Stimulated activated CD8-positive, alpha-beta memory T cell treated with anti-CD3 and anti-CD28 coated beads, Interleukin-2, amount 100 ng/mL, for 1 hour (primary cell): ENCODE measurements around the gene CALML3.
"Not testable (repeated sequence)": the region's sequence is repeated elsewhere in the genome, so short reads cannot be mapped to it uniquely, and the experiment has no call there.

ENCODE experiments used
- DNase-seq, 2 donors: peaks; one replicate each; pipeline ENCODE4 v3.0.0-alpha.2; 2020; ENCODE audit warnings: low read depth in 2 of 2

Gene CALML3

DNA sequence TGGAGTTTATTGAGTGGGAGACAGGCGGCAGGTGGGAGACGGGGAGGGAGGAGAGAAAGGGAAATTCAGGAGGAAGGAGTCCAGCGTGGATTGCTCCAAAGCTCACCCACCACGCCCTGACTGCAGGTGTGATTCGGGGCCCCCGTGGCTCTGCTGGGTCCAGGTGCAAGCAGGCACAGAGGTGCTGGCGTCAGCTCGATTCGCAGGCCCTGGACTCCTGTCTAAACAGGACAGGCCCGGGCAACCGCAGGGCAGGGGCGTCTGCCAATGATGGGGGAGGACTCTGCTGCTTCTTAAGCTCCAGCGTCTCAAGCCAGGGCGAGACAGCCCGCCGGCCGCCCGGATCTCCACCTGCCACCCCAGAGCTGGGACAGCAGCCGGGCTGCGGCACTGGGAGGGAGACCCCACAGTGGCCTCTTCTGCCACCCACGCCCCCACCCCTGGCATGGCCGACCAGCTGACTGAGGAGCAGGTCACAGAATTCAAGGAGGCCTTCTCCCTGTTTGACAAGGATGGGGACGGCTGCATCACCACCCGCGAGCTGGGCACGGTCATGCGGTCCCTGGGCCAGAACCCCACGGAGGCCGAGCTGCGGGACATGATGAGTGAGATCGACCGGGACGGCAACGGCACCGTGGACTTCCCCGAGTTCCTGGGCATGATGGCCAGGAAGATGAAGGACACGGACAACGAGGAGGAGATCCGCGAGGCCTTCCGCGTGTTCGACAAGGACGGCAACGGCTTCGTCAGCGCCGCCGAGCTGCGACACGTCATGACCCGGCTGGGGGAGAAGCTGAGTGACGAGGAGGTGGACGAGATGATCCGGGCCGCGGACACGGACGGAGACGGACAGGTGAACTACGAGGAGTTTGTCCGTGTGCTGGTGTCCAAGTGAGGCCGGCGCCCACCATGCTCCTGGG lies at the start of gene CALML3:
Gene CALML3 (plus strand): TSS at position 321 of the 920 bp plus-strand sequence. CDS start 125 bp downstream, at position 446.
- no peak for DNase-seq

DNA sequence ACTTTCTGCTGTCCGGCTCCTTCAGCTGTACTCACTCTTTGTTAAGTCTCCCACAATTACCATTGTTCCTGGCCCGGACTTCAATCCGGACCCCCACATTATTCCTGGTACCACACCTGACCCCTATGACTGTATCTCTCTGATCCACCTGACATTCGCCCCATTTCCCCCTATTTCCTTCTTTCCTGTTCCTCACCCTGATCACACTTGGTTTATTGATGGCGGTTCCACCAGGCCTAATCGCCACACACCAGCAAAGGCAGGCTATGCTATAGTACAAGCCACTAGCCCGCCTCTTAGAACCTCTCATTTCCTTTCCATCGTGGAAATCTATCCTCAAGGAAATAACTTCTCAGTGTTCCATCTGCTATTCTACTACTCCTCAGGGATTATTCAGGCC lies 49.7 kb upstream of the CALML3 start:
- not testable (repeated sequence) for DNase-seq

DNA sequence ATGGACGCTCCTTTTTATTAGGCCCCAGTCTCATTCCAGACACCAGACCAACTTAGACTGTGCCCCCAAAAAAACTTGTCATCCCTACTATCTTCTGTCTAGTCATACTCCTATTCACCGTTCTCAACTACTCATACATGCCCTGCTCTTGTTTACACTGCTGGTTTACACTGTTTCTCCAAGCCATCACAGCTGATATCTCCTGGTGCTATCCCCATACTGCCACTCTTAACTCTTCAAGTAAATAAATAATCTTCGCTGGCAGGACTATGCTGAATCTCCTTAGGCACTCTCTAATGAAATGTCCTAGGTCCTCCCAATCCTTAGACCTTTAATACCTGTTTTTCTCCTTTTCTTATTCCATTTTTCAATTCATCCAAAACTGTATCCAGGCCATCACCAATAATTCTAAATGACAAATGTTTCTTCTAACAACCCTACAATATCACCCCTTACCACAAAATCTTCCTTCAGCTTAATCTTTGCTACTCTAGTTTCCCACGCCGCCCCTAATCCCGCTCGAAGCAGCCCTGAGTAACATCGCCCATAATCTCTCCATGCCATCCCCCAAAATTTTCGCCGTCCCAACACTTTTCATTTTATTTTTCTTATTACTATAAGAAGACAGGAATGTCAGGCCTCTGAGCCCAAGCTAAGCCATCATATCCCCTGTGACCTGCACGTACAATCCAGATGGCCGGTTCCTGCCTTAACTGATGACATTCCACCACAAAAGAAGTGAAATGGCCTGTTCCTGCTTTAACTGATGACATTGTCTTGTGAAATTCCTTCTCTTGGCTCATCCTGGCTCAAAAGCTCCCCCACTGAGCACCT lies 48.6 kb upstream of the CALML3 start:
- not testable (repeated sequence) for DNase-seq

DNA sequence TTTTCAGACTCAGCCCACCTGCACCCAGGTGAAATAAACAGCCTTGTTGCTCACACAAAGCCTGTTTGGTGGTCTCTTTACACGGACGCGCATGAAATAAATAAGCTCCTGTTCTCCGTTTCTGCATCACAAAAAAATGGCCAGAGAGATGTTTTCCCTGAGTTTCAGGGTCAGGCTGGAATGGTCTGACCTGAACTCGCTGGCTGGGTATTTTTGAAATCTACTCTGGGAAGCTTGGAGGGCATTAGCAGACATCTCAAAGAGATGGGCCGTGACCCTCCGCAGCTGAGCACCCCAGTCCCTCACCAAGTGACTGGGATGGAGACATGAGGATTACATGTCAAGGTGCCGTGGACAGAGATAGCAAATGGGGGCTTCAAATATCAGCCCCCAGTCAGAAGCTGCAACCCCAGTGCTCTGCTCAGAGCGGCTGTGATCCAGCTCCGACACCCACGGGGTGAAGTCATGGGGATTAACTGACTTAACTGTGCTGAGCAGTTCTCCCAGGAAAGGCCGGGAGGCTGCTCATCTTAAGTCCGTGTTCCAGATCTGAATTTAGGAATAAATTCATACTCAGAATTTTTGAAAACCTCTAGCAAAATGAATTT lies 47.7 kb upstream of the CALML3 start:
- DNase-seq: no peak

DNA sequence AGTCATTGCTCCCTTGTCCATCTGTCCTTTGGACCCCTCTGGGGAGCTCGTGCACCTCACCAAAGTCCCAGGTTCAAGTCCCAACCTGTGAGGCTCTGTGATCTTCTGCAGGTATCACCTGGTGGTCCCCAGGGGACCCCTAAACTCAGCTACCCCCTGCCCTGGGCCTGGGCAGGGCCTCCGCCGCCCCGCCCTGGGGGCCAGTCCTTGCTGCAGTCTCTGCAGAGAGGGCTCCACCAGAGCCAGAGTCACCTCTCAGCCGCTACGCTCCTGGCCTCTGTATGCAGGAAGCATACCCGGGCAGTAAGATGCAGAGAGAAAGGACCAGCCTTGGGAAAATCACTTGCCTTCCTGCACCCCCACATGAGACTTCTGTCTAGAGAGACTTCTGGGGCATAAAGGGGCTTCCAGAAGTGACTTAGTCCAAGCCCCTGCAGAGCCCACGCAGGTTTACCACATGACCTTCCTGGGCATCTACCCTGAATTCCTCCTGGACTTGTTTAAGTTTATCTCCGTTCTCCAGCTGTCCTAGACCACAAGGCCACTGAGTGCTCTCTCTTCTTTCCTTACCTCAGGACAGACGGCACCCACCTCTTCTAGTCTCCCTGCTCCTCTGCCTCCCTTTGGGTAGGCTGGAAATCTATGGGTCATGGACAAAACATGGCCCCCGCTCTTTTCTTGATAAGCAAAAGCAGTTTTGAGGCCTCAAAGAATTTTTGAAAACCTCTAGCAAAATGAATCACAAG lies 46.6 kb upstream of the CALML3 start:
- no peak for DNase-seq

DNA sequence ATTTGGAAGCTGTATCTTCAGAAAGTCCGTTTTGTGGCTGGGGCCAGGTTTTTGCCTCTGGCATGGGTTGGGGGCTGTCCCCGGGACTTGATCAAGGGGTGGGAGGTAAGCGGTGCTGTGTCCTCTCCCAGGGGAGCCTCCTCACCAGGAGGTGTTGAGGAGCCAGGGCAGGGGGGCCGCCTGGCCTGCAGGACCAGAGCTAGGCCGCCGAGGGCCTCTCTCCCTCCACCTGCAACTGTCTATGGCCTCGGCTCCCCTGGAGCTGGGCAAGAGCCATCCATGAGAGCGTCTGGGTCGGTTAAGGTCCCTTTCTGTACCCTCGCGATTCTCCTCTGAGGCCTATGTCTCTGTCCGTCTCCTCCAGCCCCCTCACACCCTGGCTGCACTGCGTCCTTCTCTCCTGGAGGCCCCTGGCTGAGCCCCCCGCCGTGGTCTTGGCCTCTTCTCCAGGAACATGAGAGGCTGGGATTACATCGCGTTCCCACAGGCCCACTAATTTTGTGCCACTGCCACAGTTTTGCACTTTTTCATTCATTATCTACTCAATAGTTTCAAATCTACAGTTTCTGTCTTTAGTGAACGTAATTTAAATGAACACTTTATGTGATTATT lies 46.0 kb upstream of the CALML3 start:
- DNase-seq: no peak

DNA sequence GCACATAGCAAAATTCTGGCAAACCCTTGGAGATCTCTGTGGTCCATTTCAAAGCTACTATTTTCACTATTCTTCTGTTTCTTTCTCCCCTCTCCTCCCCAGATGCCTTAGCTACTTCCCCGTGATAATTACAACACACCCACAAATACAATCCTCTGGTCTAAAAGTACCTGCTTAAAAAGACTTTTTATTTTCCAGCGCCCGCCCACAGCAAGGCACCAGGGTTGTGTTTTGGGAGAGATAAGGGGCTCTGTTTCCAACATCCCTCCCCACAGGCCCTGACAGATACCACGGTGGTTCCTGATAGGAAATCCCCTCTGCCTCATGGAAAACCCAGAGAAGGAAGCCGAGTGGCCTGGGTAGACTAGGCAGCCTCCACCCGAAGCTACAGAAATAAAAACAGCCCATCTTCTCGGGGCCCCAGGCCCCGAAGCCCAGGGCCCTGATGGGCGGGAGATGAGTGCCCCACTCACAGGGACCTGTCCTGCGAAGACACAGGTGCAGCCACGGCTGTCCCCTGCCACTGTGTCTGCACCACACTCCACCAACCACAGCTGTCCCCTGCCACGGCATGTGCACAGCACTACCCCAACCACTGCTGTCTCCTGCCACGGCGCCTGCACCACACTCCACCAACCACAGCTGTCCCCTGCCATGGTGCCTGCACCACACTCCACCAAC lies 45.1 kb upstream of the CALML3 start:
- no peak for DNase-seq

DNA sequence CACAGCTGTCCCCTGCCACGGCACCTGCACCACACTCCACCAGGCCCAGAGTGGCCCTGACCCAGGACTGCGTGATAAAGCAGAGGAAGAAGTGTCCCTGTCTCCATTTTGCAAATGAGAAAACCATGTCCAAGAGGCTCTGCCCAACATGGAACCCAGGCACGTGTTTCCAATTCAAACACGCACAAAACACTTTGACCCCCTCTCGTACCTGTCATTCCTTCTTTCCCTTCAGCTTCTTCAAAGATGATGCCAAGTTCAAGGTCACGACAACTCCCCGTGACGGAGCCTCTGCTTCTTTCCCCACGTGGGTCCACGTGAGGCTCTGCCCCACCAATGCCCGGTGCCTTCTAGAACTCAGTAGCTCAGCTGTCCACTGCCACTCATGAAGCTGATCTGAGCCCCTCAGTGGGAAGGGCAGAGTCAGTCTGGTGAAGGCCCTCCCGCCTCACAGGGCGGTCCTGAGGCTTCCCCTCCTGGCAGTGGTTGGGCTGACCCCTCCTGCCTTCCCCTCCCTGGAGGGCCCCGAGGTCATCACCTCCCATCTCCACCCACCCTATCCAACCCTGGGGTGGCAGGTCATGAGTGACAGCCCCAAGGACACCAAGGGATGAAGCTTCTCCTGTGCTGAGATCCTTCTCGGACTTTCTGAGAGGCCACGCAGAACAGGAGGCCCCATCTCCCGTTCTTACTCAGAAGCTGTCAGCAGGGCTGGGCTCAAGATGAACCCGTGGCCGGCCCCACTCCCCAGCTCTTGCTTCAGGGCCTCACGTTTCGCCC lies 44.4 kb upstream of the CALML3 start:
- no peak for DNase-seq

DNA sequence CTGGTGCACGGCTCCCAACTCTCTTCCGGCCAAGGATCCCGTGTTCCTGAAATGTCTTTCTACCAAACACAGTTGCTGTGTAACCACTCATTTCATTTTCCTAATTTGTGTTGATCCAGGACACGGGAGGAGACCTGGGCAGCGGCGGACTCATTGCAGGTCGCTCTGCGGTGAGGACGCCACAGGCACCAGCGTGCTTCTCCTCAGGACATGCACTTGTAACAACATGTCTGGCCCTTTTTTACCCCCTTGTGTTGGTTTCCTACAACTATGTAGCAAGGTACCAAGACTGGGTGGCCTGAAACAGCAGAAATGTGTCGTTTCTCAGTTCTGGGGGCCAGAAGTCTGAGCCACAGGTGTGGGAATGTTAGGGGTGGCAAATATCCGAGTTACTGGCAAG lies 43.6 kb upstream of the CALML3 start:
- DNase-seq: no peak

DNA sequence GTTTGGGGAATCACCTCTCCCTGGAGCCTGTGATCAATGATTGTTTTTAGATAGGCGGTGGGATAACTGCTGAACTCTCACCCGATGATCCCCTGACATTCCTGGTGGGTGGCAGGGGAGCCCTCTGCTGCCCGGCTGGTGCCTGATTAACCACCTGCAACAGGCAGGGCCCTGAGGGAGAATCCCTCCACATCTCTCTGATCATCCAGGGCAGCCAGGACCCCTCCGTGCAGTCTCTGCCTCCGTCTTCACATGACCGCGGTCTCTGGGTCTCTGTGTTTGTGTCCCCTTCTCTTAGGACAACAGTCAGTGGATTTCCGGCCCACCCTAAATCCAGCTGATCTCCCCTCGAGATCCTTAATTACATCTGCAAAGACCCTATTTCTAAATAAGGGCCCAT lies 42.7 kb upstream of the CALML3 start:
- DNase-seq: no peak

DNA sequence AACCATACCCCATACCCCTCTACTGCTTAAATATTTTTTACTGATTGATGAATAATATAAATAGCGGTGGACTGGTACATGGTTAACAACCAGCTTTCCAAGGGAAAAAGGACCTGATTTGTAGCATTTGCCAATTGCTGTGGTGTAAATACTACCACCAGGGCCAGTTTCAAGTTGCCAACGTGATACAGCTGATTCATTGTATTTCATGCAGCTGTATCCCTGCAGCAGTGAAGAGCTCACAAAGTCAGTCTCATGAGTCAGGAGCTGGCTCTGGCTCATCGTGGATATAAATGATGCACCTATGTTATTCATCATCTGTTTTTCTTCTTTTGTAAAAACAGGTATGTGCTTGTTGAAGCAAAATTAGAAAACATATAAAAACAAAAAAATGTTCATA lies 40.6 kb upstream of the CALML3 start:
- DNase-seq: no peak

DNA sequence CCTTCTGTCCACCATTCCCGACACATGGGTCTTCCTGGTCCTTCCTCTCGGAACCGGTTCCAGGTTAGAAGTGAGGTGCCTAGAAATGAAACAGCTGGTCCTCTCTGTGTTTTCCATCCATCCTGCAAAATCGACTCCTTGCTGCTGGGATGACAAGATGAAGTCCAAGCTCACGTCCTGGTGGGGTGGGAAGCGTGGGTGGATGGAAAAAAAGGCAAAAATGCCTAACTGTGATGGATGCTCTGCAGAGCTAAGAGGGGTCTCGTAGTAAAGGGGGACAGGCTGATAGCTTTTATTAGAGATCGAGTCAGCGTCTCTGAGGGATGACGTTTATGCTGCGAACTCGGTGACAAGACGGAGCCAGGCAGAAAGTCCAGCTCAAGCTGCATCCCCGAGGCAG lies 39.5 kb upstream of the CALML3 start:
- DNase-seq: no peak

DNA sequence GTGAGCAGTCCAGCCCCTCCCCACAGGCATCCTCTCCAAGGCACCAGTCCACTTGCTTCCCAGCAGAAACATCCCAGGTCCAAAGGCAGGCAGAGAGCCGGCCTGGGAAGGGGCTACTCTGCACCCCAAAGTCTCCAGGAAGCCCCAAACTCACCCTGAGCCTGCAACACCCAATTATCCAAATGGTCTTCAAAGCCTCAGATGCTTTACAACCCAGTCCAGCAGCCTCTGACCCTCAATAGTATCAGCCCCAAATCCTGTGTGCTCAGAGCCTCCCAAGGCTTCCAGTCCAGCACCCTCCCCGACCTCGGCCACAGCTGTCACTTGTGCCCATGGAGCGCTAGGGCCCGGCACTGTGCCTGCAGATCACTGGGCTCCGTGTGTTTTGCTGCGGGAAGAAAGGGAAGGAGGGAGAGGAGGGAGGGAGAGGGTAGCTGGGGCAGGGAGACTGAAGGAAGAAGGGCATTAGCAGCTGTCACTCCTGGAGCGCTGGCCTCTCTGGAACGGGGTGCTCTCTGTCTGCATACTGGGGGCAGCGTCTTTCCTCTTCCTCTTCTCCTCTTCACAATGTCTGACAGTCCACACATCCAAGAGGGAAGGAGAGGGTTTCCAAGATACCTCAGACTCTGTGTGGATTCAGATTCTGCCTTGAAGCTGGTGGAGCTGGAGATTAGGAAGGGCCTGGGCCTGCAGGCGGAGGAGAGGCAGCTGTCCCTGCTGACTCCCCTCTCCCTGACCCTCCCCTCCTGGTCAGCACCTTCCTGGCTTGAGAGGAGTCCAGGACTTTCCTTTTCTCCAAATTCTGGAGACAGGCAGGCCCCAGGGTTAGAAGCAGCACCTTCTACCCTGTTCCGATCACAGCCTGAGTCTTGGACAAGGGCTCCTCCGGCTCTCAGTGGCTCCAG lies 38.6 kb upstream of the CALML3 start:
- no peak for DNase-seq

DNA sequence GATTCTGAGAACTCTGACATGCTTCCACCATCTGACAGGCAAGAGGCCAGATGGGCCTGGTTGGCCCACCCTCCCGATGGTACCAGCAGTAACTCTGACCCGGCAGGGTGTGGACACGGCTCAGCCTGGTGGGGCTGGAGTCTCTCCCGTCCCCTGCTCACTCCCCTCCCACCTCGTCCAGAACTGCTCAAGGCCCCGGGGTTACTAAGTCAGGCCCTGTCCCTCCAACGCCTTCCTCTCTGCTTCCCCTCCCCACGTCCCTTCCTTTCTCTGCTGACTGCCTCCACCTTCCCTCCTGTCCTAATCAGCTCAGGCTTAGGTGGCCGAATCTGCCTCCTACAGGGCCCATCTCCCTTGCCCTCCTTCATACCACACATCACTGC lies 37.9 kb upstream of the CALML3 start:
- no peak for DNase-seq

DNA sequence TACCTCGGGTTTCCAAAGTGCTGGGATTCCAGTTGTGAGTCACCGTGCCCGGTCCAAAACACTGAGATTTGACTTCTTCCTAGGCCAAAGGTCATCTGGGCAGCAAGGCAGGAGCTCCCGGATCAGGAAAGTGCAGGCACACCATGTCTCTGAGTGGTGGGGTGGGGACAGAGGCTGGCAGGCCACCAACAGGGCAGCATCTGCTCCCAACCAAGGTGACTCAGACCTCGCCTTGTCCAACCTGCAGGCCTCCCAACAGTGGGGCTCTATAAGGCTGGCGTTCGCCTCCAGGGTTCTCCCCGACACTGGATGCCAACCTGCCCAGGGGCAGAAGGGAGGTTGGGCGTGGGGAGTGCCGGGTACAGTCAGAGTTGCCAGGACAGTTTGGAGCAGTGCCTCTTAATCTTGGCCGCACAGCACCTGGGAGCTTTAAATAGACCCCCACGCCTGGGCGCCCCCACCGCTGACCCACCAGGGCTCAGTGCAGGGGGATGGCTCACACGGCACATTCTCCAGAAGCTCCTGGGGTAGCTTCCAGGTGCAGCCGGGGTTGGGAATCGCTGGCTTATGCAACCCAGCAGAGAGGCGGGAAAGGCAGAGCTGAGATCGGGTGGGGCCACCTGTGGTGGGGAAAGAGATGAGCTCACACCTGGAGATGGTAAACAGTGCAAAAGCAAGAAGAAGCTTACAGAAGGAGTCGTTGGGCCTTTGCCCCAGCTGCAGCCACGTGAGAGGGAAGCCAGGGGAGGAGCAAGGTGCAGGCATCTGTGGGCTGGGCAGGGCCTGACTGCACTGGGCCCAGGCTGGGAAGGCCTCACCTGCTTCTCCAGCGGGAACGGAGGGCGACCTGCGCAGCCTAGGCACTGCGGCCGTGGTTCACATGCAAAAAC lies 36.2 kb upstream of the CALML3 start:
- no peak for DNase-seq

DNA sequence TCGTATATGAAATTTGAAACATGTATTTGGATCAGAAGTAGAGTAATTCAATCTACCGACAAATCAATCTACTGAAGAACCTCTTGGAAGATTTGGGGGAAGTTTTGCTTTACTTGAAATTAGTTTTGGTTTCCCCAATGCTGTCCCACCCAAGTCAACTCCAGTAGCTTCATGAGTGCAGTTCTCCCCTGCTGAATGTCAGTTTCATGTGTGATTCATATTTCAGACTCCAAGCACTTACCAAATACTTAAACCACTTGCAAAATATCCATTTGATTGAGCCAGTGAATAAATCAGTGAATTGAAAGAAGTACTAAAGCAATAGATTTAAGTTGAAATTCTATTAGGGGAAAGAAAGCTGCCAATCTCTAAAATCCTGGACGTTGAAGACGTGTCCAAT lies 34.7 kb upstream of the CALML3 start:
- DNase-seq: no peak

DNA sequence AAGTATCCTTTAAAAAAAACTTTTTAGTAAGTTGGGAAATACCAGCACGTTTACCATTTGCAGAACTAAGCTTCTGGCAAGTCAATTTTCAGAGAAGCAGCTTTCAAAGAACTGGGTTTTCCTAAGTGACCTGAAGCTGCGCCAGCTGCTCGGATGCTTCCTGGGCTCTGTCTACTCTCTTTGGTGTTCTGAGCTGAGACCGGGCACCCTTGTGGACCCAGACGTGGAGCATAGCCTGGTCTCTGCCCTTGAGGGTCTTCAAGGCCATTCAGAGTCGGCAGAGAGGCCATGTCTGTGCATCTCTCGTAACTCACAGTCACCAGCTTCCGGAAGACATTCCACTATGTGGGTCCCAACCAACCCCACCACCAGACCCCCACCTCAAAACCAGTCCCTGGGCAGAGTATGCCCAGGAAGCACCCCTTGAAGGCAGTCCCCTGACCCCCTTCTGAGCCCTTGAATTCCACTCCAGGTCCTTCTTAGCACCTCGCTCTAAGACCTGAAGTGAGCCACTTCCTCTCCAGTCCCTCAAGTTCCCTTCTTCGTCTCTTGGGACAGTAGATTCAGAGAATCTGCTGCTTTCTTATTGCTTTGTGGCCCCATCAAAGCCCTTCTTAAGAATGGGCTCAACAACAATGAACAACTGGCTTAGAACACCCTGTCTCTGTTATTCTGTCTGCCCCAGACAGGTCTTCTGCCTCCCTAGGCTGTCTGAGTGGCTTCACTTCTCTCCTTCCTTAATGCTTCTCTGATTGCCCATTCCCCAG lies 33.9 kb upstream of the CALML3 start:
- no peak for DNase-seq
